Sigmoid colon (tissue), 4 donors: ENCODE data around the gene TCHHL1.

Experiments used
- POLR2A ChIP-seq, 2 donors: fragments of 450-650 bp; IDR thresholded peaks; one replicate each; pipeline ENCODE4 v1.6.1; 2016; ENCODE audit warnings: antibody characterized with exemption in 2 of 2, mild to moderate bottlenecking in 2 of 2, moderate library complexity in 2 of 2
- POLR2AphosphoS5 ChIP-seq, 4 donors: sonication (generic); formaldehyde crosslinking; IDR thresholded peaks; one replicate each; pipeline ENCODE4 v1.6.1; 2017; ENCODE audit warnings: antibody characterized with exemption in 4 of 4
- TF ChIP-seq, protein P1 (sequence below), 4 experiments: fragments of 450-650 bp in 3 of 4; fragments of 200-600 bp in 1 of 4; IDR thresholded peaks; one replicate each; pipeline ENCODE4 v1.5.1; 2016 to 2019; ENCODE audit warnings: antibody characterized with exemption in 4 of 4, mild to moderate bottlenecking in 3 of 4, moderate library complexity in 2 of 4

DNA sequence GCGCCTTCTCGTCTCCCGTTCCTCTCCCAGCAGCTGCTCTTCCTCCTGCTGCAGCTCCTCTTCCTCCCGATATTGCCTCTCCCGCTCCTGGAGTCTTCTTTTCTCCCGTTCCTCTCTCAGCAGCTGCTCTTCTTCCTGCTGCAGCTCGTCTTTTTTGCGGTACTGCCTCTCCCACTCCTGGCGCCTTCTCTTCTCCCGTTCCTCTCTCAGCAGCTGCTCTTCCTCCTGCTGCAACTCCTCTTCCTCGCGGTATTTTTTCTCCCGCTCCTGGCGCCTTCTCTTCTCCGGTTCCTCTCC lies 21.1 kb upstream of the TCHHL1 start:
- TF ChIP-seq, protein P1, sequence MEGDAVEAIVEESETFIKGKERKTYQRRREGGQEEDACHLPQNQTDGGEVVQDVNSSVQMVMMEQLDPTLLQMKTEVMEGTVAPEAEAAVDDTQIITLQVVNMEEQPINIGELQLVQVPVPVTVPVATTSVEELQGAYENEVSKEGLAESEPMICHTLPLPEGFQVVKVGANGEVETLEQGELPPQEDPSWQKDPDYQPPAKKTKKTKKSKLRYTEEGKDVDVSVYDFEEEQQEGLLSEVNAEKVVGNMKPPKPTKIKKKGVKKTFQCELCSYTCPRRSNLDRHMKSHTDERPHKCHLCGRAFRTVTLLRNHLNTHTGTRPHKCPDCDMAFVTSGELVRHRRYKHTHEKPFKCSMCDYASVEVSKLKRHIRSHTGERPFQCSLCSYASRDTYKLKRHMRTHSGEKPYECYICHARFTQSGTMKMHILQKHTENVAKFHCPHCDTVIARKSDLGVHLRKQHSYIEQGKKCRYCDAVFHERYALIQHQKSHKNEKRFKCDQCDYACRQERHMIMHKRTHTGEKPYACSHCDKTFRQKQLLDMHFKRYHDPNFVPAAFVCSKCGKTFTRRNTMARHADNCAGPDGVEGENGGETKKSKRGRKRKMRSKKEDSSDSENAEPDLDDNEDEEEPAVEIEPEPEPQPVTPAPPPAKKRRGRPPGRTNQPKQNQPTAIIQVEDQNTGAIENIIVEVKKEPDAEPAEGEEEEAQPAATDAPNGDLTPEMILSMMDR (IDR thresholded peaks at IDR 0.05) = no peak
- TF ChIP-seq POLR2AphosphoS5 (IDR thresholded peaks at IDR 0.05) = no peak
- no peak for TF ChIP-seq POLR2A (IDR thresholded peaks at IDR 0.05)
